Natural killer cell (primary cell): Measurements from ENCODE around the gene FAP. TPM values are rescaled to one million over a fixed set of nuclear protein-coding genes. Genes with fewer than 3 reads are reported as not detected.

Source experiments
- ATAC-seq, 3 donors: fragments of 150-1000 bp in 2 of 3; fragments of 200-7000 bp in 1 of 3; cut with Tn5 transposase; 1 replicate in 1 of 3; 2 replicates in 2 of 3; pipeline ENCODE4 v1.10.0; 2021; ENCODE audit warnings: mild to moderate bottlenecking in 2 of 3, moderate library complexity in 2 of 3
- DNase-seq, 2 donors: peaks; one replicate each; pipeline versions ENCODE4 v3.0.0 to v3.0.0-alpha.2; 2013 to 2021; ENCODE audit warnings: mixed read lengths in 1 of 2
- H3K27ac ChIP-seq: one replicate; pipeline ENCODE4 v1.5.1; 2013; ENCODE audit warnings: mild to moderate bottlenecking, low read length
- H3K27me3 ChIP-seq: one replicate; pipeline ENCODE4 v1.6.1; 2013; ENCODE audit warnings: low read length; ENCODE audit not compliant: control insufficient read depth, insufficient read depth
- H3K36me3 ChIP-seq: one replicate; pipeline ENCODE4 v1.6.1; 2013; ENCODE audit warnings: low read length; ENCODE audit not compliant: control insufficient read depth, insufficient read depth
- H3K4me1 ChIP-seq: one replicate; pipeline ENCODE4 v1.6.1; 2013; ENCODE audit warnings: low read length; ENCODE audit not compliant: control insufficient read depth, insufficient read depth
- H3K4me3 ChIP-seq: one replicate; pipeline ENCODE4 v1.5.1; 2013; ENCODE audit warnings: low read length
- H3K9me3 ChIP-seq: one replicate; pipeline ENCODE4 v1.6.1; 2013; ENCODE audit warnings: low read length; ENCODE audit not compliant: control insufficient read depth, insufficient read depth
- H3K27ac Mint-ChIP-seq, 2 donors: one replicate each; pipeline ENCODE4 v1.8.0; 2022; ENCODE audit warnings: mild to moderate bottlenecking in 2 of 2, mixed read lengths in 2 of 2, moderate library complexity in 1 of 2
- H3K27me3 Mint-ChIP-seq, 2 donors: one replicate each; pipeline ENCODE4 v1.8.0; 2022; ENCODE audit warnings: low read depth in 2 of 2, mixed read lengths in 2 of 2
- H3K36me3 Mint-ChIP-seq: one replicate; pipeline ENCODE4 v1.8.0; 2022; ENCODE audit warnings: mixed read lengths
- H3K4me1 Mint-ChIP-seq, 2 donors: one replicate each; pipeline ENCODE4 v1.8.0; 2022; ENCODE audit warnings: mixed read lengths in 2 of 2
- H3K4me3 Mint-ChIP-seq: one replicate; pipeline ENCODE4 v1.8.0; 2022; ENCODE audit warnings: mild to moderate bottlenecking, moderate library complexity, mixed read lengths
- H3K9me3 Mint-ChIP-seq, 2 donors: one replicate each; pipeline ENCODE4 v1.8.0; 2022; ENCODE audit warnings: mixed read lengths in 2 of 2
- WGBS: methylation state at CpG from one replicate; pipeline ENCODE4 v1.1.7; 2013; ENCODE audit warnings: missing lambda C conversion rate; ENCODE audit not compliant: insufficient coverage; 5-methylcytosine and 5-hydroxymethylcytosine counted together
- intact Hi-C: fragments of 100-400 bp; cut with micrococcal nuclease; formaldehyde crosslinking; loops from one replicate; pipeline ENCODE4 v1.14.2; 2022
- total RNA-seq, 4 donors: library from RNA; stranded (reverse); fragments of 120-200 nt in 1 of 4; gene quantifications; one replicate each; pipeline versions ENCODE4 v1.2.3 to v1.2.4, GENCODE V29; 2013 to 2022
- TF ChIP-seq, protein P1 (sequence below): fragments of 200-600 bp; IDR thresholded peaks from one replicate; pipeline ENCODE4 v1.8.0; 2022; ENCODE audit warnings: antibody characterized with exemption

The FAP gene
- total RNA-seq, 3 donors from 2014 or later (not counting 1 experiment from before 2014, with no cell fraction given): not detected

DNA sequence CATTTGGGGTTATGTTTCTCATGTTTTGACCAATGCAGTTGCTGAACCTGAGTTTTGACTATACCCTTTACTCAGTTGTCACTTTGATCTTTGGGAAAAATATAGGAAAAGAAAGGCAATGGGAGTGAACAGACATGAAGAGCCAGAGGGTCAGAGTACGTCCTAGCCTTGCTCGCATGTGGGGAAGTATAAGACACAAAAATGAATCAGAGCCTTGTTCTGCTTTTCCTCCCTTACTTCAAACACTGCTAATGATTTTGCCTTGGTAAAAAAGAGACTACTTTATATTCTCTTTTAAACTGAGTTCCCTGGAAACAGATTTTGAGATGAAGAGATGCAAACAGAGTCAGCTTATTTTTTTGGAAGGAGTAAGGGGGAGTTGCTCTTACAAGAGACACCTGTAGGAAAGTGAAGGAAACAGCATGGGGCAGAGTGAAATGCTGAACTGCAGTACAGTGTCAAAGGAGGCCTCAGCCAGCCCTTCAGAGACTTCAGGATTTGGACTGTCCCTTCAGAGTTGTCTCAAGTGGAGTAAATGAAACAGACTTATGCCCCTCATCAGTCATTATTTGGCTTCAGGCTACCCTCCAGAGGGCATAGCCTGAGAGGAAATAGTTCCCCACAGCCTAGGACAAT is 11.1 kb upstream of the FAP start:
- WGBS: 69% methylated on average over 2 of the region's 2 CpGs
- ATAC-seq (no peak), DNase-seq (no peak)
- intact Hi-C loops: no loop called here
- Mint-ChIP-seq H3K36me3 (no peaks in the 10 kb centered on the region), H3K4me1 (no peaks in the 10 kb centered on the region), H3K27ac (no peak overlapping the region), H3K4me3 (no peak overlapping the region), H3K9me3 (peaks cover 0 to under 1% of the 10 kb centered on the region in 2 donors), H3K27me3 (peaks cover 4 to 9% of the 10 kb centered on the region in 2 donors)
- H3K4me3 ChIP-seq: no peak overlapping the region
- no peaks in the 10 kb centered on the region for H3K9me3 ChIP-seq
- TF ChIP-seq, protein P1, sequence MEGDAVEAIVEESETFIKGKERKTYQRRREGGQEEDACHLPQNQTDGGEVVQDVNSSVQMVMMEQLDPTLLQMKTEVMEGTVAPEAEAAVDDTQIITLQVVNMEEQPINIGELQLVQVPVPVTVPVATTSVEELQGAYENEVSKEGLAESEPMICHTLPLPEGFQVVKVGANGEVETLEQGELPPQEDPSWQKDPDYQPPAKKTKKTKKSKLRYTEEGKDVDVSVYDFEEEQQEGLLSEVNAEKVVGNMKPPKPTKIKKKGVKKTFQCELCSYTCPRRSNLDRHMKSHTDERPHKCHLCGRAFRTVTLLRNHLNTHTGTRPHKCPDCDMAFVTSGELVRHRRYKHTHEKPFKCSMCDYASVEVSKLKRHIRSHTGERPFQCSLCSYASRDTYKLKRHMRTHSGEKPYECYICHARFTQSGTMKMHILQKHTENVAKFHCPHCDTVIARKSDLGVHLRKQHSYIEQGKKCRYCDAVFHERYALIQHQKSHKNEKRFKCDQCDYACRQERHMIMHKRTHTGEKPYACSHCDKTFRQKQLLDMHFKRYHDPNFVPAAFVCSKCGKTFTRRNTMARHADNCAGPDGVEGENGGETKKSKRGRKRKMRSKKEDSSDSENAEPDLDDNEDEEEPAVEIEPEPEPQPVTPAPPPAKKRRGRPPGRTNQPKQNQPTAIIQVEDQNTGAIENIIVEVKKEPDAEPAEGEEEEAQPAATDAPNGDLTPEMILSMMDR: no peak
- no peaks in the 10 kb centered on the region for H3K27me3 ChIP-seq
- no peak overlapping the region for H3K27ac ChIP-seq
- H3K36me3 ChIP-seq: no peaks in the 10 kb centered on the region
- H3K4me1 ChIP-seq: no peaks in the 10 kb centered on the region

DNA sequence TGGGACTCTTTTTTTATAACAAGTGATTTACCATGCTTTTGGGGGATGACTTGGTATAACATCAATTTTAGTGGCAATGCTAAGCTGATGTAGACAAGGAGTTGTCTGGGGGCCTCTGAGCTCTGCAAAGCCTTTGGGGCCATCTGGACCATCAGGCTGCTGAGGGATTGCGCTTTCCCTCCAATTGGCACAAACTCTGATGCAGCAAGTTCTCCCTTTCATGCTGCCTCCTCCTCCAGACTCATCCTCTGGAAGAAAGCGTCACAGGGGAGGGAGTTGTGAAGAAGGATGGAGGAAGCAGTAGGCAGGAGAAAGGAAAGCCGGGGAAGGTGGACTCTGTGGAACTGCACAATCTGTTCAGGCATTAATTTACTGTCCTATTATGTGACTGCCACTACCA is 10.2 kb upstream of the FAP start:
- DNase-seq: no peak
- no peaks in the 10 kb centered on the region for H3K4me1 ChIP-seq
- ATAC-seq: no peak
- Mint-ChIP-seq H3K27me3 (peaks cover 4% of the 10 kb centered on the region in 2 donors), H3K4me1 (no peaks in the 10 kb centered on the region), H3K27ac (no peak overlapping the region), H3K9me3 (peaks cover 0 to 2% of the 10 kb centered on the region in 2 donors), H3K4me3 (no peak overlapping the region), H3K36me3 (no peaks in the 10 kb centered on the region)
- no peaks in the 10 kb centered on the region for H3K9me3 ChIP-seq
- TF ChIP-seq, protein P1: no peak
- no peaks in the 10 kb centered on the region for H3K36me3 ChIP-seq
- 86% methylated on average over 1 of the region's 3 CpGs for WGBS
- intact Hi-C loops: no loop called here
- no peak overlapping the region for H3K27ac ChIP-seq
- H3K27me3 ChIP-seq: no peaks in the 10 kb centered on the region
- no peak overlapping the region for H3K4me3 ChIP-seq

DNA sequence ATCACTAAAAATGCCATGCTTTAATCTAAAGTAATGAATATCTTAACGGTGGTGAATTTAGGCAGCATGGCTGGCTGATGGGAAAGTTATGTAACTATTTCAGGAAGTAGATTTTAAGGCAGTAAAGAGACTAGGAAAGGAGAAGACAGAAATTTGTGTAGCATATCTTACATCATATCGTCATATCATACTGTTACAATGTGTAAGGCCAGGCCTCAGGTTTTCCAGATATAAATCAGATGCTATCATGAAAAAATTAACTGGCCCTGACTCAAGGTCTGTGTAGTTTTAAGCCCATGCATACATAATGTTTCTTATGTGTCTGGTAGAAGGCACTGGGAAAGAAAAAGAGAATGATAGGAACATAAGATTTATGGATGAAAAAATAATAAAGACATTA is 8.9 kb upstream of the FAP start:
- Mint-ChIP-seq H3K27ac (no peak overlapping the region), H3K27me3 (peaks cover 4 to 8% of the 10 kb centered on the region in 2 donors), H3K9me3 (peaks cover 0 to 2% of the 10 kb centered on the region in 2 donors), H3K4me3 (no peak overlapping the region), H3K36me3 (no peaks in the 10 kb centered on the region), H3K4me1 (no peaks in the 10 kb centered on the region)
- no peak overlapping the region for H3K27ac ChIP-seq
- DNase-seq: no peak
- H3K9me3 ChIP-seq: no peaks in the 10 kb centered on the region
- no peak overlapping the region for H3K4me3 ChIP-seq
- no peaks in the 10 kb centered on the region for H3K4me1 ChIP-seq
- TF ChIP-seq, protein P1: no peak
- WGBS: 96% methylated on average over 2 of the region's 2 CpGs
- H3K27me3 ChIP-seq: no peaks in the 10 kb centered on the region
- no peak for ATAC-seq
- intact Hi-C loops: no loop called here
- no peaks in the 10 kb centered on the region for H3K36me3 ChIP-seq

DNA sequence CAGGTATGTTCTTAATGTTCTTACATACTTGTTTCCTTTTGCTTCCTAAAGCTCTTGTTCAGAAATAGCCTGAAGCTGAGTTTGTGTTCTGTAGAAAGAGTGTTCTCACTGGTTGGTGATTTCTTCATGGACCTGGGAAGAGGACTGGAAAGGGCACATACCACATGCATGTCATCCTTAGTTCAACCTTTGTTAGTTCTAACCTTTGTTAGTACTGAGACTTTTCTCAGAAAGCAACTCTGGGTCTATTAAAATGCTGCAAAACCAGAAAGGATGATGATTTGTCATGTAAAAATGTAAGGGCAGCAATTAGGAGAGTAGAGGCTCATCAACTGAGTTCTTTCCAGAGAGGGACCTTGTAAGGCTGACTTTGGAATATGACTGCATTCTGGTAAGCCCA is 2.5 kb upstream of the FAP start:
- H3K27me3 ChIP-seq: no peaks in the 10 kb centered on the region

More for the DNA sequence above, 2.5 kb upstream of the FAP start:
- Histone ChIP-seq H3K27ac (no peak overlapping the region), H3K4me1 (no peaks in the 10 kb centered on the region), H3K9me3 (no peaks in the 10 kb centered on the region), H3K36me3 (no peaks in the 10 kb centered on the region), H3K4me3 (no peak overlapping the region)
- TF ChIP-seq, protein P1: no peak
- Mint-ChIP-seq H3K4me3 (no peak overlapping the region), H3K27ac (no peak overlapping the region), H3K27me3 (peaks cover 21 to 41% of the 10 kb centered on the region in 2 donors), H3K9me3 (peaks cover 0 to 2% of the 10 kb centered on the region in 2 donors), H3K36me3 (no peaks in the 10 kb centered on the region), H3K4me1 (no peaks in the 10 kb centered on the region)
- DNase-seq (no peak), ATAC-seq (no peak)
- intact Hi-C loops: no loop called here
